ENCODE data around the gene HSPA1A.

Gene HSPA1A

GRCh38 chr6:31844507-31844906 is 29.2 kb downstream of the HSPA1A start:
- no peak overlapping the region for H3K4me3 ChIP-seq (ENCODE audit: low read depth, low read length)
- peaks cover 15 to 19% of the 10 kb centered on the region in 2 experiments for H3K36me3 ChIP-seq (ENCODE audit: control insufficient read depth in 2 of 2, insufficient read depth in 1 of 2, low read length in 2 of 2)
- CTCF ChIA-PET, result interaction anchor here (0.5 to 1.7 kb wide), 4 partner anchors 9 to 75 kb away, joined by 3 to 6 read pairs (median 3); no protein-coding TSS in a partner anchor
- H3K27ac ChIP-seq (ENCODE audit: extremely low read depth, low read depth, low read length), result no peak overlapping the region
- TF ChIP-seq YY1 (tag by site-specific recombination; IDR thresholded peaks at IDR 0.05) (no peak), ZNF704 (tag by site-specific recombination; IDR thresholded peaks at IDR 0.05) (no peak), ZNF2 (tag by site-specific recombination; IDR thresholded peaks at IDR 0.05) (no peak), ZXDB (tag by site-specific recombination; IDR thresholded peaks at IDR 0.05) (no peak), ZNF791 (tag by site-specific recombination; IDR thresholded peaks at IDR 0.05) (no peak), ZNF544 (tag by site-specific recombination; IDR thresholded peaks at IDR 0.05) (no peak), ZNF501 (tag by site-specific recombination; IDR thresholded peaks at IDR 0.05) (no peak), ZSCAN5A (tag by site-specific recombination; IDR thresholded peaks at IDR 0.05) (no peak), KLF7 (tag by site-specific recombination; IDR thresholded peaks at IDR 0.05; ENCODE audit: borderline replicate concordance) (no peak), ZNF600 (tag by site-specific recombination; IDR thresholded peaks at IDR 0.05) (no peak), ZBTB10 (tag by site-specific recombination; IDR thresholded peaks at IDR 0.05) (no peak), OVOL3 (tag by site-specific recombination; IDR thresholded peaks at IDR 0.05) (no peak), OSR2 (tag by site-specific recombination; IDR thresholded peaks at IDR 0.05) (peak; percentile 92), ZNF776 (tag by site-specific recombination; IDR thresholded peaks at IDR 0.05; ENCODE audit: borderline replicate concordance) (no peak), ZNF248 (tag by site-specific recombination; IDR thresholded peaks at IDR 0.05) (no peak), ZNF169 (tag by site-specific recombination; IDR thresholded peaks at IDR 0.05) (no peak), ZFP3 (tag by site-specific recombination; IDR thresholded peaks at IDR 0.05; ENCODE audit: low read depth) (no peak), ZBTB17 (tag by site-specific recombination; IDR thresholded peaks at IDR 0.05) (peak; percentile 61; the same call in 1 of the 2 replicates)
- POLR2A ChIA-PET, result interaction anchor here (1.1 to 12.5 kb wide), 6 partner anchors 10 to 52 kb away, joined by 3 to 125 read pairs (median 10); partner anchors contain the start of genes HSPA1B and NEU1
- H3K4me1 ChIP-seq (ENCODE audit: control insufficient read depth, insufficient read depth, low read length), result no peaks in the 10 kb centered on the region
- no peaks in the 10 kb centered on the region for H3K9me3 ChIP-seq (ENCODE audit: control insufficient read depth, insufficient read depth, low read depth, low read length)

- CTCF ChIA-PET, result interaction anchor here (0.6 to 0.8 kb wide), 2 partner anchors 11 to 83 kb away, joined by 3 to 4 read pairs; no protein-coding TSS in a partner anchor
- TF ChIP-seq ZNF544 (tag by site-specific recombination; IDR thresholded peaks at IDR 0.05), result no peak
- no peak for TF ChIP-seq FEZF1 (tag by site-specific recombination; IDR thresholded peaks at IDR 0.05)
- TF ChIP-seq ZNF37A (tag by site-specific recombination; IDR thresholded peaks at IDR 0.05), result no peak
- no peak for TF ChIP-seq PATZ1 (tag by site-specific recombination; IDR thresholded peaks at IDR 0.05)
- peak; percentile 52; the same call in 1 of the 2 replicates for TF ChIP-seq ZNF121 (tag by site-specific recombination; IDR thresholded peaks at IDR 0.05)
- TF ChIP-seq ZNF157 (tag by site-specific recombination; IDR thresholded peaks at IDR 0.05), result no peak
- Histone ChIP-seq H3K4me1 (ENCODE audit: control insufficient read depth, insufficient read depth, low read length) (no peaks in the 10 kb centered on the region), H3K36me3 (ENCODE audit: control insufficient read depth in 2 of 2, insufficient read depth in 1 of 2, low read length in 2 of 2) (no peaks in the 10 kb centered on the region; a peak in 1 of 3 replicates), H3K9me3 (ENCODE audit: control insufficient read depth, insufficient read depth, low read depth, low read length) (no peaks in the 10 kb centered on the region), H3K27ac (ENCODE audit: extremely low read depth, low read depth, low read length) (no peak overlapping the region), H3K4me3 (ENCODE audit: low read depth, low read length) (no peak overlapping the region)
- POLR2A ChIA-PET, result interaction anchor here (1.0 to 1.5 kb wide), 3 partner anchors 10 to 20 kb away, joined by 3 to 5 read pairs (median 4); partner anchors contain the start of genes HSPA1B and NEU1
Measured at GRCh38 chr6:31847276-31847978, 32.1 kb downstream of the HSPA1A start.

All from HEK293 (cell line).